ENCODE measurements around the gene PAQR8. TPM values are rescaled to one million over a fixed set of nuclear protein-coding genes. Genes with fewer than 3 reads are reported as not detected.
A peak's percentile ranks its signal among the peaks of the same experiment; 100 is the strongest.

The PAQR8 gene
- polyA plus RNA-seq, 1 of the 3 experiments (the other 2 are of a cell fraction) = 2.3 TPM

DNA sequence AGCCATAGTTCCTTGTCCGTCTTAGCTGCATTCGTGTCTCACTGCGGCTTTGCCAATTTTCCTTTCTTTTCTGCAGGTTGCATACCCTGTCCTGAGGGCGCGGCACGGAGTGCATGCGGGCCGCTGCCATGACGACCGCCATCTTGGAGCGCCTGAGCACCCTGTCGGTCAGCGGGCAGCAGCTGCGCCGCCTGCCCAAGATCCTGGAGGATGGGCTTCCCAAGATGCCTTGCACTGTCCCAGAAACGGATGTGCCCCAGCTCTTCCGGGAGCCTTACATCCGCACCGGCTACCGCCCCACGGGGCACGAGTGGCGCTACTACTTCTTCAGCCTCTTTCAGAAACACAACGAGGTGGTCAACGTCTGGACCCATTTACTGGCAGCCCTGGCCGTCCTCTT lies 41.1 kb downstream of the PAQR8 start:
- H3K4me2 ChIP-seq = no peak overlapping the region
- H3K27me3 ChIP-seq (ENCODE audit: insufficient read depth) = no peaks in the 10 kb centered on the region
- no peaks in the 10 kb centered on the region for H3K79me2 ChIP-seq (ENCODE audit: insufficient read depth)
- no peaks in the 10 kb centered on the region for H3K9me3 ChIP-seq
- POLR2A ChIA-PET = no interaction called here
- H3K4me3 ChIP-seq (ENCODE audit: low read depth in 2 of 2, low read length in 1 of 2) = no peak overlapping the region
- no peak overlapping the region for H3K9ac ChIP-seq
- CTCF ChIA-PET = interaction anchor here (1.4 to 10.0 kb wide), 5 partner anchors 13 to 195 kb away, joined by 3 to 119 read pairs (median 5); partner anchors contain the start of gene MCM3
- H3F3A ChIP-seq (replicated peaks; ENCODE audit: insufficient read depth) = peaks cover 17% of the 10 kb centered on the region
- H4K20me1 ChIP-seq (ENCODE audit: insufficient read depth) = no peaks in the 10 kb centered on the region
- no peak for DNase-seq
- WGBS (ENCODE audit: low lambda C conversion rate) = 97% methylated on average over 21 of the region's 26 CpGs
- H3K36me3 ChIP-seq (replicated peaks in 1 of 2; ENCODE audit: control insufficient read depth in 1 of 2, insufficient read depth in 2 of 2, low read length in 1 of 2) = peaks cover 0 to 3% of the 10 kb centered on the region in 2 experiments
- no peak overlapping the region for H2AFZ ChIP-seq (ENCODE audit: low read depth)
- peaks cover 6 to 11% of the 10 kb centered on the region in 2 experiments; a peak in 2 of 4 replicates for H3K4me1 ChIP-seq (ENCODE audit: control insufficient read depth in 1 of 2, insufficient read depth in 2 of 2, low read depth in 1 of 2, low read length in 1 of 2)
- no peaks in the 10 kb centered on the region for H3K9me2 ChIP-seq
- TF ChIP-seq CHD2 (IDR thresholded peaks at IDR 0.05; ENCODE audit: low read length, partially characterized antibody) = no peak
- no peak for TF ChIP-seq FOSL2 (IDR thresholded peaks at IDR 0.05; ENCODE audit: borderline replicate concordance, low read depth)
- TF ChIP-seq RXRA (IDR thresholded peaks at IDR 0.05; ENCODE audit: borderline replicate concordance, low read depth) = no peak
- TF ChIP-seq GATA2 (CRISPR knock-in tag; IDR thresholded peaks at IDR 0.05) = no peak
- TF ChIP-seq, protein P1, sequence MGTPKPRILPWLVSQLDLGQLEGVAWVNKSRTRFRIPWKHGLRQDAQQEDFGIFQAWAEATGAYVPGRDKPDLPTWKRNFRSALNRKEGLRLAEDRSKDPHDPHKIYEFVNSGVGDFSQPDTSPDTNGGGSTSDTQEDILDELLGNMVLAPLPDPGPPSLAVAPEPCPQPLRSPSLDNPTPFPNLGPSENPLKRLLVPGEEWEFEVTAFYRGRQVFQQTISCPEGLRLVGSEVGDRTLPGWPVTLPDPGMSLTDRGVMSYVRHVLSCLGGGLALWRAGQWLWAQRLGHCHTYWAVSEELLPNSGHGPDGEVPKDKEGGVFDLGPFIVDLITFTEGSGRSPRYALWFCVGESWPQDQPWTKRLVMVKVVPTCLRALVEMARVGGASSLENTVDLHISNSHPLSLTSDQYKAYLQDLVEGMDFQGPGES (IDR thresholded peaks at IDR 0.05; ENCODE audit: low read depth, low read length) = no peak
- no peak for TF ChIP-seq YY1 (IDR thresholded peaks at IDR 0.05; ENCODE audit: low read depth)
- TF ChIP-seq, protein P2, sequence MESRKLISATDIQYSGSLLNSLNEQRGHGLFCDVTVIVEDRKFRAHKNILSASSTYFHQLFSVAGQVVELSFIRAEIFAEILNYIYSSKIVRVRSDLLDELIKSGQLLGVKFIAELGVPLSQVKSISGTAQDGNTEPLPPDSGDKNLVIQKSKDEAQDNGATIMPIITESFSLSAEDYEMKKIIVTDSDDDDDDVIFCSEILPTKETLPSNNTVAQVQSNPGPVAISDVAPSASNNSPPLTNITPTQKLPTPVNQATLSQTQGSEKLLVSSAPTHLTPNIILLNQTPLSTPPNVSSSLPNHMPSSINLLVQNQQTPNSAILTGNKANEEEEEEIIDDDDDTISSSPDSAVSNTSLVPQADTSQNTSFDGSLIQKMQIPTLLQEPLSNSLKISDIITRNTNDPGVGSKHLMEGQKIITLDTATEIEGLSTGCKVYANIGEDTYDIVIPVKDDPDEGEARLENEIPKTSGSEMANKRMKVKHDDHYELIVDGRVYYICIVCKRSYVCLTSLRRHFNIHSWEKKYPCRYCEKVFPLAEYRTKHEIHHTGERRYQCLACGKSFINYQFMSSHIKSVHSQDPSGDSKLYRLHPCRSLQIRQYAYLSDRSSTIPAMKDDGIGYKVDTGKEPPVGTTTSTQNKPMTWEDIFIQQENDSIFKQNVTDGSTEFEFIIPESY (IDR thresholded peaks at IDR 0.05; ENCODE audit: borderline replicate concordance, low read depth) = no peak
- no peak for TF ChIP-seq RCOR1 (IDR thresholded peaks at IDR 0.05; ENCODE audit: low read length)
- no peak for TF ChIP-seq EZH2phosphoT487 (IDR thresholded peaks at IDR 0.05; ENCODE audit: borderline replicate concordance, low read depth)
- no peak for TF ChIP-seq SMC3 (IDR thresholded peaks at IDR 0.05; ENCODE audit: low read depth, low read length)
- TF ChIP-seq, protein P3, sequence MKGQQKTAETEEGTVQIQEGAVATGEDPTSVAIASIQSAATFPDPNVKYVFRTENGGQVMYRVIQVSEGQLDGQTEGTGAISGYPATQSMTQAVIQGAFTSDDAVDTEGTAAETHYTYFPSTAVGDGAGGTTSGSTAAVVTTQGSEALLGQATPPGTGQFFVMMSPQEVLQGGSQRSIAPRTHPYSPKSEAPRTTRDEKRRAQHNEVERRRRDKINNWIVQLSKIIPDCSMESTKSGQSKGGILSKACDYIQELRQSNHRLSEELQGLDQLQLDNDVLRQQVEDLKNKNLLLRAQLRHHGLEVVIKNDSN (IDR thresholded peaks at IDR 0.05; ENCODE audit: borderline replicate concordance, low read depth) = no peak
- no peak for TF ChIP-seq NRF1 (IDR thresholded peaks at IDR 0.05; ENCODE audit: low read depth, low read length)
- H3K27ac ChIP-seq (ENCODE audit: low read depth in 2 of 2, low read length in 1 of 2) = peak overlapping the region in 1 of 2 experiments; percentile 44; a peak in 2 of 4 replicates

DNA sequence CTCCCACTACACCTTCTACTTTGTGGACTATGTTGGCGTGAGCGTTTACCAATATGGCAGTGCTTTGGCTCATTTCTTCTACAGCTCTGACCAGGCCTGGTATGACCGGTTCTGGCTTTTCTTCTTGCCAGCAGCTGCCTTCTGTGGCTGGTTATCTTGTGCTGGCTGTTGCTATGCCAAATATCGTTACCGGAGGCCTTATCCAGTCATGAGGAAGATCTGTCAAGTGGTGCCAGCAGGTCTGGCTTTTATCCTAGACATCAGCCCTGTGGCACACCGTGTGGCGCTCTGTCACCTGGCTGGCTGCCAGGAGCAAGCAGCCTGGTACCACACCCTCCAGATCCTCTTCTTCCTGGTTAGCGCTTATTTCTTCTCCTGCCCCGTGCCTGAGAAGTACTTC lies 41.7 kb downstream of the PAQR8 start:
- Histone ChIP-seq H3K79me2 (ENCODE audit: insufficient read depth) (no peaks in the 10 kb centered on the region), H2AFZ (ENCODE audit: low read depth) (no peak overlapping the region), H3K9me3 (no peaks in the 10 kb centered on the region), H3K36me3 (replicated peaks in 1 of 2; ENCODE audit: control insufficient read depth in 1 of 2, insufficient read depth in 2 of 2, low read length in 1 of 2) (peaks cover 0 to 3% of the 10 kb centered on the region in 2 experiments), H3K27me3 (ENCODE audit: insufficient read depth) (no peaks in the 10 kb centered on the region), H3F3A (replicated peaks; ENCODE audit: insufficient read depth) (peaks cover 17% of the 10 kb centered on the region), H3K4me1 (ENCODE audit: control insufficient read depth in 1 of 2, insufficient read depth in 2 of 2, low read depth in 1 of 2, low read length in 1 of 2) (peaks cover 6 to 11% of the 10 kb centered on the region in 2 experiments; a peak in 2 of 4 replicates), H3K4me2 (no peak overlapping the region), H3K9me2 (no peaks in the 10 kb centered on the region), H3K27ac (ENCODE audit: low read depth in 2 of 2, low read length in 1 of 2) (peak overlapping the region in 1 of 2 experiments; percentile 44; a peak in 2 of 4 replicates), H3K4me3 (ENCODE audit: low read depth in 2 of 2, low read length in 1 of 2) (no peak overlapping the region), H4K20me1 (ENCODE audit: insufficient read depth) (no peaks in the 10 kb centered on the region), H3K9ac (no peak overlapping the region)
- ChIA-PET CTCF (interaction anchor here (0.6 to 10.0 kb wide), 8 partner anchors 13 to 349 kb away, joined by 3 to 119 read pairs (median 4); partner anchors contain the start of gene MCM3), POLR2A (no interaction called here)
- WGBS (ENCODE audit: low lambda C conversion rate) = 73% methylated on average over 9 of the region's 9 CpGs
- DNase-seq = peak; percentile 55
- TF ChIP-seq, protein P4, sequence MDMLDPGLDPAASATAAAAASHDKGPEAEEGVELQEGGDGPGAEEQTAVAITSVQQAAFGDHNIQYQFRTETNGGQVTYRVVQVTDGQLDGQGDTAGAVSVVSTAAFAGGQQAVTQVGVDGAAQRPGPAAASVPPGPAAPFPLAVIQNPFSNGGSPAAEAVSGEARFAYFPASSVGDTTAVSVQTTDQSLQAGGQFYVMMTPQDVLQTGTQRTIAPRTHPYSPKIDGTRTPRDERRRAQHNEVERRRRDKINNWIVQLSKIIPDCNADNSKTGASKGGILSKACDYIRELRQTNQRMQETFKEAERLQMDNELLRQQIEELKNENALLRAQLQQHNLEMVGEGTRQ (IDR thresholded peaks at IDR 0.05; ENCODE audit: borderline replicate concordance, low read depth, low read length) = no peak
- TF ChIP-seq RAD21 (IDR thresholded peaks at IDR 0.05; ENCODE audit: low read length) (no peak), SIN3A (IDR thresholded peaks at IDR 0.05; ENCODE audit: borderline replicate concordance, low read depth, low read length) (no peak), FOXJ3 (CRISPR knock-in tag; IDR thresholded peaks at IDR 0.05) (no peak), MXI1 (IDR thresholded peaks at IDR 0.05; ENCODE audit: low read depth, low read length) (no peak), EZH2phosphoT487 (IDR thresholded peaks at IDR 0.05; ENCODE audit: borderline replicate concordance, low read depth) (no peak), TCF12 (IDR thresholded peaks at IDR 0.05) (peak; percentile 52), GATA2 (CRISPR knock-in tag; IDR thresholded peaks at IDR 0.05) (peak; percentile 40; the same call in 1 of the 2 replicates), JUND (IDR thresholded peaks at IDR 0.05) (no peak), TEAD4 (IDR thresholded peaks at IDR 0.05; ENCODE audit: borderline replicate concordance, insufficient read depth) (no peak), FOSL2 (IDR thresholded peaks at IDR 0.05; ENCODE audit: borderline replicate concordance, low read depth) (no peak), NRF1 (IDR thresholded peaks at IDR 0.05; ENCODE audit: low read depth, low read length) (no peak)
- TF ChIP-seq, protein P2 (IDR thresholded peaks at IDR 0.05; ENCODE audit: borderline replicate concordance, low read depth) = no peak
